D721Med (cell line): Measurements from ENCODE around the gene SLIRP.

Source experiments
- DNase-seq: peaks from one replicate; pipeline ENCODE4 v3.0.0; 2011; ENCODE audit warnings: low spot score; ENCODE audit not compliant: insufficient read length
- FAIRE-seq: peaks from 2 replicates; lab custom pipeline; 2011; peaks lifted over from hg19 to GRCh38; lab: Jason Lieb, UNC
- CTCF ChIP-seq: IDR thresholded peaks from 2 replicates; pipeline ENCODE4 v1.5.1; 2012; ENCODE audit warnings: mild to moderate bottlenecking, control low read depth; ENCODE audit not compliant: insufficient read depth; ENCODE audit errors: missing control alignments

Gene SLIRP

GRCh38 chr14:77763316-77763715 is 55.4 kb downstream of the SLIRP start:
- DNase-seq (no peak), FAIRE-seq (no peak)
- no peak for TF ChIP-seq CTCF

DNA sequence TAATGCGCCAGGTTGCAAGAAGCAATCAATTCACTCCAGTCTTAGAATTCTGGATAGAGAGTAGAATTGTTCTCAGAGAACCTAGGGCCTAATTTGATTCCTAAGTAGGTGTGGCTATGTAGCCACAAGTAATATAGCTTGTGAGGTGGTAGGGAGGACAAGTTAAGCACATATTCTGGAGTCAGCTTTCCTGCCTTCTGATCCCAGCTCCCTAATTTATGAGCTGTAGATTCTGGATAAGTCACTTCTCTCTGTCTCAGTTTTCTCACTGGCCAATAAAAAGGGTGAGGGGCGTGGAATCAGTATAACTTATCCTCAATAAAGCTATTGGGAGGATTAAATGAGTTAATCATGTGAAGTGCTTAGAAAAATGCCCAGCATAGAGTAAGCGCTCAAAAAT is 56.1 kb downstream of the SLIRP start:
- no peak for TF ChIP-seq CTCF
- FAIRE-seq (no peak), DNase-seq (no peak)
